Measurements from ENCODE around the gene ETV4. TPM values are rescaled to one million over a fixed set of nuclear protein-coding genes. Genes with fewer than 3 reads are reported as not detected.
A peak's percentile ranks its signal among the peaks of the same experiment; 100 is the strongest.

Gene ETV4
- 1 to 10 TPM in 2 of 3 donors, not detected in 1; 2.0 to 2.9 TPM for total RNA-seq

DNA sequence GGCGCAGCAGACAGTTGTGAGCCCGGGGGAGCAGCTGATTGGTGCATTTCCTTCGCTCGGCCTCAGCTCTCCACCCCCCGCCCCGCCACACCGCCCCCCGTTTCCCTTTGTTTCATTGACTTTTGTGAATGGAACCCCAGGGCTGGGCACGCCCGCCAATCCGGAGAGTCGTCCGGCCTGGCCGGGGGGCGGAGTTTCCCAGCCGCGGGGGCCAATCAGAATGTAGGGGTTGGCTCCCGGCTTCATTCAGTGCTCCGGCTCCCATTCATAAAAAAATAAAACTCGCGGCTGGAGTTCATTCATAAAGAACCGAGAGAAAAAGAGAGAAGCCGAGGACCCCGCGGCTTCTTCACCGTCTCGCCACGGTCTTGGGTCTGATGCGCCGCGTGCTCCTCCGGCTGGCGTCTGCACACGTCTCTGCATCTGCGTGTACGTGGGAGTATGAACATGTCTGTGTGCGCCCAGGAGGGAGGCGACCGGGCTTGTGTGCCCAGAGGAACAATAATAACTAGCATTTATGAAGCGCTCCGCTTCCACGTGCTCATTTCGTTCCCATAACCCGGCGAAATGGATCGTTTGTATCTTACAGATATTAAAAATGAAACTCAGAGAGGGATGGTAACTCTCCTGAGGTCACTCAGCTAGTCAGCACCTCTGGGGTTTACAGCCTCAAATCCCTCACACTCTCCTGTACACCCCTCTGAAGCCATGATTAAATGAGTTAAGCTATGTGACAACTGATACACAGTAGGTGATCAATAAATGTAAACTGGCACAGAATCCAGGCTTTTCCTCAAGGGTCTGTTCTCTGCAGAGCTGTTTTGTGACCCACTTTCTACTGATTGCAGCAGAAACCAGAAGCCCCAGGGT lies at the start of gene ETV4:
Gene ETV4, minus strand, starts transcription at position 22 of the 870 bp plus-strand sequence. CDS start 723 bp downstream, outside the sequence.
- Histone ChIP-seq H3K4me3 (peak within 1 kb of the TSS; percentile 40 to 83 (median 60)), H3K27ac (peak within 1 kb of the TSS; percentile 82 to 84), H3K4me1 (peaks cover 0 to 9% of the 10 kb centered on the region in 2 donors), H3K36me3 (no peaks in the 10 kb centered on the region), H3K27me3 (no peaks in the 10 kb centered on the region), H3K9me3 (no peaks in the 10 kb centered on the region)
- DNase-seq (ENCODE audit: low spot score in 2 of 2): peak; percentile 90 to 91
- TF ChIP-seq, protein P1, sequence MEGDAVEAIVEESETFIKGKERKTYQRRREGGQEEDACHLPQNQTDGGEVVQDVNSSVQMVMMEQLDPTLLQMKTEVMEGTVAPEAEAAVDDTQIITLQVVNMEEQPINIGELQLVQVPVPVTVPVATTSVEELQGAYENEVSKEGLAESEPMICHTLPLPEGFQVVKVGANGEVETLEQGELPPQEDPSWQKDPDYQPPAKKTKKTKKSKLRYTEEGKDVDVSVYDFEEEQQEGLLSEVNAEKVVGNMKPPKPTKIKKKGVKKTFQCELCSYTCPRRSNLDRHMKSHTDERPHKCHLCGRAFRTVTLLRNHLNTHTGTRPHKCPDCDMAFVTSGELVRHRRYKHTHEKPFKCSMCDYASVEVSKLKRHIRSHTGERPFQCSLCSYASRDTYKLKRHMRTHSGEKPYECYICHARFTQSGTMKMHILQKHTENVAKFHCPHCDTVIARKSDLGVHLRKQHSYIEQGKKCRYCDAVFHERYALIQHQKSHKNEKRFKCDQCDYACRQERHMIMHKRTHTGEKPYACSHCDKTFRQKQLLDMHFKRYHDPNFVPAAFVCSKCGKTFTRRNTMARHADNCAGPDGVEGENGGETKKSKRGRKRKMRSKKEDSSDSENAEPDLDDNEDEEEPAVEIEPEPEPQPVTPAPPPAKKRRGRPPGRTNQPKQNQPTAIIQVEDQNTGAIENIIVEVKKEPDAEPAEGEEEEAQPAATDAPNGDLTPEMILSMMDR (IDR thresholded peaks at IDR 0.05): no peak
- TF ChIP-seq POLR2A (IDR thresholded peaks at IDR 0.05): no peak
- no peak for TF ChIP-seq POLR2AphosphoS5 (IDR thresholded peaks at IDR 0.05)
- intact Hi-C loops (cut with DNase I; ENCODE audit: low total_unique reads): no loop called here

DNA sequence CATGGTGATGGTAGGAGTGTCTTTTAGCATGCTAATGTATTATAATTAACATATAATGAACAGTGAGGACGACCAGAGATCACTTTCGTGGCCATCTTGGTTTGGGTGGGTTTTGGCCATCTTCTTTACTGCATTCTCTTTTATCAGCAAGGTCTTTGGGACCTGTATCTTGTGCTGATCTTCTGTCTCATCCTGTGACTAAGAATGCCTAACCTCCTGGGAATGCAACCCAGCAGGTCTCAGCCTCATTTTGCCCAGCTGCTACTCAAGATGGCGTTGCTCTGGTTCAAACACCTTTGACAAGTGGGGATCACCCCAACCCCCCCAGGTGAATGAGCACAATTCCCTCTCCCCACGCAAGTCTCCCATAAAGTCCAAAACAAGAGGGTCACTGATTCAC lies 49.3 kb upstream of the ETV4 start:
- Histone ChIP-seq H3K36me3 (no peaks in the 10 kb centered on the region), H3K27me3 (no peaks in the 10 kb centered on the region), H3K9me3 (no peaks in the 10 kb centered on the region), H3K4me1 (peaks cover 0 to 4% of the 10 kb centered on the region in 2 donors), H3K27ac (no peak overlapping the region), H3K4me3 (no peak overlapping the region)
- no peak for DNase-seq (ENCODE audit: low spot score in 2 of 2)
- TF ChIP-seq POLR2A (IDR thresholded peaks at IDR 0.05) (no peak), POLR2AphosphoS5 (IDR thresholded peaks at IDR 0.05) (no peak)
- TF ChIP-seq, protein P1 (IDR thresholded peaks at IDR 0.05): no peak
- intact Hi-C loops (cut with DNase I; ENCODE audit: low total_unique reads): no loop called here

DNA sequence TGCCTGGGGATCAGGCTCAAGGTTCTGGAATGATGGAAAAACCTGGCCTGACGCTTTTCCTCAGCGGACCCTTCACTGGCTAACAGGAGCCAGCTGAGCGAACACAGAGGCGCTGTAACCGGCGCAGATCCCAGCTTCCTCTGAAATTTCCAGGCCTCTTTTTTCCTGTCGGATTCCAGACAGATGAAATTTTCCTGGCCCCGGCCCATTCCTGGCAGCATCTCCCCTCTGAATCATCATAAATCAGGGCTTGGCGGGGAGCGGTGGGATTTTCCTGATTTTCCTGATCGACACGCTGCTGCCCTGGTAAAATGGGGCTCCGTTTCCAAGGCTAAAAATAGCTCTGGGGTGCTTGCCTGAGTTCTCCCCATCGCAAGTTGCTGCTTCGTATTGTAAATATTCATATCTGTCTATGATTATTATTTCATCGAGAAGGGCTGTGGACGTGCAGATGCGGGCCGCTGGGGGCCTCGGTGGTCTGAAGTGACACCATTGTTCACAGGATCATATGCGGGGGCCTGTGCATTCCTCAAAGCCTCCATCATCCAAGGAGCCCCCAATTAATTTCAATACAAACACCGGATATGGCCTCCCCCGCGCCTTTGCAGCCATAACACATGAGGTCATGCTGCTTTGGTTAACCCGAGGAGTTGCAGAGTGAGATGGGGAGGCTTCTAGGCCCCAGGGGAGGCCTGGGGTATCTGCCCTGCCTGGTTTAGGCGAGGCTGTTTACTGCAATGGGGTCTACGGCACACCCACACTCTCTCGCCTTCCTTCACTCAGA lies 45.8 kb upstream of the ETV4 start:
- H3K9me3 ChIP-seq: no peaks in the 10 kb centered on the region
- intact Hi-C loops (cut with DNase I; ENCODE audit: low total_unique reads): no loop called here
- no peaks in the 10 kb centered on the region for H3K36me3 ChIP-seq
- peak overlapping the region; percentile 71 to 85 for H3K27ac ChIP-seq
- peak overlapping the region in 2 of 3 donors; percentile 7 to 49 for H3K4me3 ChIP-seq
- TF ChIP-seq POLR2A (IDR thresholded peaks at IDR 0.05) (no peak), POLR2AphosphoS5 (IDR thresholded peaks at IDR 0.05) (peak in 2 of 3 donors; percentile 8 to 19)
- peak; percentile 35 to 61 for DNase-seq (ENCODE audit: low spot score in 2 of 2)
- H3K4me1 ChIP-seq: peaks cover 0 to 4% of the 10 kb centered on the region in 2 donors
- no peaks in the 10 kb centered on the region for H3K27me3 ChIP-seq

DNA sequence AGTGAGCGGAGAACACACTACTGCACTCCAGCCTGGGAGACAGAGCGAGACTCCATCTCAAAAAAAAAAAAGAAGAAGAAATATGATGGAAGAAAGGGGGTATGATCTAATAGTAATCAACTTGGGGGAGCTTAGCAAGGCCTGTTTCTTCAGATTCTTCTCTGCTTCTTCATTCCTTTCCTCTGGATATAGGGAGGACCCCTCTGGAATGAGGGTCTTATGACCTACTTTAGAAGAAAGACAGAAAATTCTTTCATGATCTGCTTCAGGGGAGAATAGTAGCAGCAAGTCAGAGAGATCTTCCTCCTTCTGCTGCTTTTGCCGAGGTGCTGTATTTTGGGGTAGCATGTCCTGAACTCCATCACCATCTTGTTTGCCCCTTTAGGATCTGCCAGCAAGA lies 44.9 kb upstream of the ETV4 start:
- peaks cover 0 to 4% of the 10 kb centered on the region in 2 donors for H3K4me1 ChIP-seq
- H3K27ac ChIP-seq: peak overlapping the region; percentile 71 to 85
- H3K27me3 ChIP-seq: no peaks in the 10 kb centered on the region
- intact Hi-C loops (cut with DNase I; ENCODE audit: low total_unique reads): no loop called here
- TF ChIP-seq POLR2AphosphoS5 (IDR thresholded peaks at IDR 0.05) (no peak), POLR2A (IDR thresholded peaks at IDR 0.05) (no peak)
- TF ChIP-seq, protein P1 (IDR thresholded peaks at IDR 0.05): no peak
- H3K4me3 ChIP-seq: no peak overlapping the region
- no peak for DNase-seq (ENCODE audit: low spot score in 2 of 2)
- no peaks in the 10 kb centered on the region for H3K9me3 ChIP-seq
- no peaks in the 10 kb centered on the region for H3K36me3 ChIP-seq

DNA sequence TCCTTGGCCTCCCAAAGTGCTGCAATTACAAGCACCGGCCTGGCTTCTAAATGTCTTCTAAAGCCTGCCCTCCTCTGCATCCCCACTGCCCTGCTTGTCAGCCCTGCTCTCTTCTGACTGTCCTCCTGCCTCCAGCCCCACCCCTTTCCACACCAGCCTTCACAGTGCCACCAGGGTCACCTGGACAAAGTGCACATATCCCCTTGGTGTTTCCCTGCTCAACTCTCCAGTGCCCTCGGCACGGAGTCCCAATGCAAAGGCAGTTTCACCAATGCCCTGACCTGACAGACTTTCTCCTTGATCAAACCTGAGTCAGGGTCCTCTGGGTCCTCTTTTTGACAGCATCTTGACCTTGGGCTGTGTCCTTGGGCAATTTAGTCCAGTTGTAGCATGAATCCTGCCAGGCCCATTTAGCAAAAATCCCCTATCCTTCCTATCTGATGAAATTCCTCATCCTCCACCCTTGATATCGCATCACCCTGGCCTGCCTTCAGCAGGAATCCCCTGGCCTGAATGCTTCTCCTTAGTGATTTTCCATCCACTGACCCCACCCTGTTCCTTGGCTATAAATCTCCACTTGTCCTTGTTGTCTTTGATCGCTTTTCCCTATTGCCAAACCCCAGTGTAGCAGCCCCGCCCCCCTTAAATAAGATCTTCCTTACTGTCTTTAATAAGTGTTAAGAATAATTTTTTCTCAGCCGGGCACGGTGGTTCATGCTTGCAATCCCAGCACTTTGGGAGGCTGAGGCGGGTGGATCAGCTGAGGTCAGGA lies 42.7 kb upstream of the ETV4 start:
- peaks cover 0 to 4% of the 10 kb centered on the region in 2 donors for H3K4me1 ChIP-seq
- H3K27me3 ChIP-seq: no peaks in the 10 kb centered on the region
- no peaks in the 10 kb centered on the region for H3K36me3 ChIP-seq
- no peaks in the 10 kb centered on the region for H3K9me3 ChIP-seq
- no peak for DNase-seq (ENCODE audit: low spot score in 2 of 2)
- TF ChIP-seq, protein P1 (IDR thresholded peaks at IDR 0.05): no peak
- TF ChIP-seq POLR2AphosphoS5 (IDR thresholded peaks at IDR 0.05): no peak
- no peak for TF ChIP-seq POLR2A (IDR thresholded peaks at IDR 0.05)
- intact Hi-C loops (cut with DNase I; ENCODE audit: low total_unique reads): no loop called here
- H3K4me3 ChIP-seq: no peak overlapping the region
- H3K27ac ChIP-seq: no peak overlapping the region

All from breast epithelium (tissue), 4 donors.